Choroid plexus epithelial cell (primary cell): ENCODE results near the gene CDKL1.

ENCODE experiments used
- DNase-seq: peaks from one replicate; pipeline ENCODE4 v3.0.0-alpha.2; 2010; ENCODE audit warnings: low read depth
- H3K4me3 ChIP-seq: 2 replicates; pipeline ENCODE4 v1.5.1; 2011; ENCODE audit warnings: low read depth, mild to moderate bottlenecking, control low read depth, low read length, moderate library complexity
- CTCF ChIP-seq: conservative IDR thresholded peaks from 2 replicates; pipeline ENCODE4 v1.5.1; 2011; ENCODE audit warnings: low read depth, mild to moderate bottlenecking, control low read depth, inconsistent platforms, low read length, moderate library complexity

CDKL1 gene

GRCh38 chr14:50396631-50397389 lies at the start of gene CDKL1:
Gene CDKL1 (minus strand): TSS chr14:50396881. CDS start chr14:50395868, 1,013 bp downstream.
- TF ChIP-seq CTCF, result no peak
- peak within 1 kb of the TSS; percentile 63 for H3K4me3 ChIP-seq
- peak; percentile 68 for DNase-seq

- DNase-seq, result no peak
- TF ChIP-seq CTCF, result no peak
- no peak overlapping the region for H3K4me3 ChIP-seq
Observed at GRCh38 chr14:50434528-50434927, 37.8 kb upstream of the CDKL1 start.

DNA sequence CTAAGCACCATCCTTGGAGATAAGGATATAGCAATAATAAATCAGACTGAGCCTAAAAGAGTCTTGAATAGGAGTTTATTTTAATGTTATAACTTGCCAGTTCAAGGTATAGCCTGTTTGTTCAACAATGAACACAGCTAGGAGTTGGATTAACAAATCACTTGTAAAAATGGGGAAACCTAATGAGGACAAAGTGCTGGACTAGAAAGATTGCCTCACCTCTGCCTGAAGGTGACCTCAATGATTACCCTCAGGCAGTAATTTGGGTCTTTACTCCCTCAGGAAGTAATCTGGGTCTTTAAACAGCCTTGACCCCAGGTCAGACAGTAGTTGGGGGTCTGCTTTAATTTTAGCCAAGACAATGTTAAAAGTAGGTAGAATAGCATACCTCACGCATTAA lies 35.5 kb upstream of the CDKL1 start:
- no peak overlapping the region for H3K4me3 ChIP-seq
- DNase-seq, result no peak
- TF ChIP-seq CTCF, result no peak

DNA sequence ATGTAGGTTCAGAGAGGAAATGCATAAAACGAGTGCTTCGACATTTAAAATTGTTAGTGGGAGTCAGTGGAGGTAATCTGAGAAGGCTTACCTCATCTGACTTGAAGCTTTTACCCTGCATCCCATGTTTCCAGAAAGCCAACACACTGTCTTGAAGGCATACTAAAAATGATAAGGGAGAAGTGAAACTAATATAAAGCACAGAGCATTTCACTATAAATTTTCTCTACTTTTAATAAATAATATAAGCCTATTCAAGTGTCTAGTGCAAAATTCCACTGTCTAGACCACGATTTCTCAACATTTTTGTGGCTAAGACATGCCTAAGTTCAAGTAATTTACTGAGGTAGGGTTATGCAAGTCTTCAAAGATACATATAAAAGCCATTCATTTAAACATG lies 29.1 kb upstream of the CDKL1 start:
- H3K4me3 ChIP-seq, result no peak overlapping the region
- no peak for TF ChIP-seq CTCF
- peak; percentile 86 for DNase-seq

DNA sequence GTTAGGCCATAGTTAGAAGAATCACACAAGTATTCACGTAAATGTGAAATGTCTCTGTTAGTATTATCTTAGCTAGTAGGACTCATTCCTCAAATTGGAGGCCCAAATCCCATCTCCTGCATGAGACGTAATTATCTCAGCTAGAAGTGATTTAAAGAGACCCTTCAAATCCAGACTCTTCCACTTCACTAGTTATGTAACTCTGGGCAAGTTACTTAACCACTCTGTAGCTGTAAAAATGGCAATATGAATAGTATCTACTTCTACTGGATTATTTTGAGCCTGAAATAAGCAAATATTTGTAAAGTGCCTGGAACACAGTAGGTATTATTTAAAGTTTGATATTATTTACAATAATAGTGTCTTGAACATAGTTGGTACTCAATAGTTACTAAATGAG lies 28.4 kb upstream of the CDKL1 start:
- TF ChIP-seq CTCF, result no peak
- H3K4me3 ChIP-seq, result no peak overlapping the region
- no peak for DNase-seq

DNA sequence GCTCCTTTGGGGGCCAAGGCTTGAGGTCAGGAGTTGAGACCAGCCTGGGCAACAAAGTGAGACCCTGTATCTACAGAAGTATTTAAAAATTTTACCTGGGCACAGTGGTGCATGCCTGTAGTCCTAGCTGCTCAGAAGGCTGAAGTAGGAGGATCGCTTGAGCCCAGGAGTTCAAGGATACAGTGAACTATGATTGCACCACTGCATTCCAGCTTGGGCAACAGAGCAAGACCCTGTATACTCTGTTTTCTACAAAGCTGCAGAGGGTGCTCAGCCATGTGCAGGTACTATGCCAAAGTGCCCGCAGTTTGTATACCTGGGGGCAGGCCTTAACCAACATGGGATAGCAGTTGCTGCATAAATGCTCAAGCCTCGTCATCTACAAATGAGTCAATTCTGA lies 26.8 kb upstream of the CDKL1 start:
- DNase-seq, result no peak
- H3K4me3 ChIP-seq, result no peak overlapping the region
- TF ChIP-seq CTCF, result no peak

GRCh38 chr14:50421499-50421898 lies 24.8 kb upstream of the CDKL1 start:
- no peak for DNase-seq
- no peak for TF ChIP-seq CTCF
- no peak overlapping the region for H3K4me3 ChIP-seq
